AG04449 (cell line): ENCODE data around the gene CAPN5.
A peak's percentile ranks its signal among the peaks of the same experiment; 100 is the strongest.

Experiments used
- CTCF ChIA-PET: fragments of 350-600 bp; formaldehyde crosslinking; extraction: SDS; loops from one replicate; lab custom pipeline; 2021; ENCODE audit warnings: antibody characterized with exemption; lab: Yijun Ruan, JAX
- POLR2A ChIA-PET: fragments of 400-600, 350-600 bp; formaldehyde crosslinking; extraction: SDS; loops from one replicate; lab custom pipeline; 2020; ENCODE audit warnings: antibody characterized with exemption, inconsistent platforms; lab: Yijun Ruan, JAX
- DNase-seq: peaks from one replicate; pipeline ENCODE4 v3.0.0-alpha.2; 2010; ENCODE audit warnings: low read depth, low spot score
- H3K4me3 ChIP-seq: 2 replicates; pipeline ENCODE4 v1.5.1; 2011; ENCODE audit warnings: low read depth, mild to moderate bottlenecking, control low read depth, low read length
- CTCF ChIP-seq: IDR thresholded peaks from one replicate; pipeline ENCODE4 v1.5.1; 2011; ENCODE audit warnings: mild to moderate bottlenecking, moderate library complexity, low read length, control low read depth, inconsistent platforms; ENCODE audit not compliant: insufficient read depth; ENCODE audit errors: missing control alignments

Gene CAPN5

DNA sequence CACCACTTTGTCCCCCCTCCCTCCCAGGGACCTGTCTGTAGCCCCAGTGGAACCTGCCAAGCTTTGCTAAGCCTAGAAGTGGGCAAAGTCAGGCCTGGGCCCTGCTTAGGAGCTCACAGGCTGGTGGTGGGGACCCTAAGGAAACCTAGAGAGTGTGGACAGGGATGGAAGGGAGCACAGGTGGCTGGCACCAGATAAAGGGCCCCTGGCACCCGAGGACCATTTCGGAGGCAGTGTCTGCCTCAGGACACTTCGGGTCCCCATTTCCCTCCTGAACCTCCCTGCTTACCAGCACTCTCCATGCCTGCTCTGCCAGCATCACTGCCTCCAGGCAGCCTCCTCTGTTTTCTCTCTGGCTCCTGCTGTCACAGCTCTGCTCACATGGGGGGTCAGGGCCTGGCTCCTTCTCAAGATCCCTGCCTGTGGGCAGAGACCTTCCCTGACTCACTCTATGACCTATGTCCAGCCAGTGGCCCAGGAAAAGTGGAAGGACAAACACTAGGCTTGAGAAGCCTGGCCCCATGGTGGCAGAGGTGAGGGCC is 22.3 kb downstream of the CAPN5 start:
- H3K4me3 ChIP-seq, result no peak overlapping the region
- CTCF ChIA-PET, result interaction anchor here (0.7 to 11.9 kb wide), 10 partner anchors 9 to 48 kb away, joined by 3 to 320 read pairs (median 63); partner anchors contain the start of genes CAPN5 and OMP
- POLR2A ChIA-PET, result no interaction called here
- no peak for DNase-seq
- TF ChIP-seq CTCF, result no peak

GRCh38 chr11:77090046-77090372 is 23.2 kb downstream of the CAPN5 start:
- ChIA-PET CTCF (interaction anchor here (0.9 to 11.9 kb wide), 20 partner anchors 10 to 281 kb away, joined by 3 to 320 read pairs (median 18); partner anchors contain the start of genes CAPN5 and OMP), POLR2A (no interaction called here)
- DNase-seq, result no peak
- TF ChIP-seq CTCF, result no peak
- H3K4me3 ChIP-seq, result no peak overlapping the region

- POLR2A ChIA-PET, result interaction anchor here (0.9 kb wide), 1 partner anchor 24 kb away, joined by 3 read pairs; the partner anchor contains the start of gene CAPN5
- no peak for TF ChIP-seq CTCF
- no peak overlapping the region for H3K4me3 ChIP-seq
Measured at GRCh38 chr11:77090373-77091111, 23.8 kb downstream of the CAPN5 start.

GRCh38 chr11:77091146-77091940 is 24.6 kb downstream of the CAPN5 start:
- no peak for DNase-seq
- H3K4me3 ChIP-seq, result no peak overlapping the region
- CTCF ChIA-PET, result interaction anchor here (0.6 to 11.9 kb wide), 33 partner anchors 11 to 528 kb away, joined by 3 to 320 read pairs (median 8); partner anchors contain the start of genes CAPN5, MYO7A and OMP
- TF ChIP-seq CTCF, result peak; percentile 97
- POLR2A ChIA-PET, result interaction anchor here (0.9 kb wide), 1 partner anchor 25 kb away, joined by 3 read pairs; the partner anchor contains the start of gene CAPN5

More at GRCh38 chr11:77090373-77091111, 23.8 kb downstream of the CAPN5 start:
- DNase-seq, result no peak
- CTCF ChIA-PET, result interaction anchor here (0.8 to 11.9 kb wide), 29 partner anchors 10 to 528 kb away, joined by 3 to 320 read pairs (median 8); partner anchors contain the start of genes CAPN5 and OMP

DNA sequence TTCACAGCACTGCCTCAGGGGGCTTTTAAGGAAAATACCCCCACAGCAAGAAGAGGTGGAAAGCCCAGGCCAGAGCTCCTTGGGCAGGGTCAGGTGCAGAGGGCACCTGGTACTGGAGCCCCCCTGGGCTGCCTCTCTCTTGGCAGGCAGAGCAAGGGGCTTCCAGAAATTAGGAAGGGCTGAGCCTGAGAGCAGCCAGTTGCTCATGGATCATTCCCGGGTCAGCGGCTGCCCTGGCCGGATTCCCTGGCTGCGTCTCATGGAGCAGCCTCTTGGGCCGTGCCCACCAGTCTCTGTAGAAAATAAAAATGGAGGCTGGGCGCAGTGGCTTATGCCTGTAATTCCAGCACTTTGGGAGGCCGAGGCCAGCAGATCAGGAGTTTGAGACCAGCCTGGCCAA is 25.6 kb downstream of the CAPN5 start:
- no peak overlapping the region for H3K4me3 ChIP-seq
- ChIA-PET CTCF (interaction anchor here (0.9 to 11.9 kb wide), 19 partner anchors 12 to 465 kb away, joined by 3 to 320 read pairs (median 17); partner anchors contain the start of genes CAPN5, MYO7A and OMP), POLR2A (no interaction called here)
- no peak for DNase-seq
- no peak for TF ChIP-seq CTCF
